Measurements from ENCODE around the gene SIVA1.

- no peak for TF ChIP-seq SUZ12 (IDR thresholded peaks at IDR 0.05; ENCODE audit: extremely low read depth, insufficient read depth, insufficient read length)
- no peak for TF ChIP-seq ZNF274 (IDR thresholded peaks at IDR 0.05; ENCODE audit: low read depth, low read length)
Measured at GRCh38 chr14:104708606-104709268, 44.2 kb upstream of the SIVA1 start.

All from NT2/D1 (cell line).